ENCODE data around the gene VPS36. TPM values are rescaled to one million over a fixed set of nuclear protein-coding genes. Genes with fewer than 3 reads are reported as not detected.
"Not testable (repeated sequence)": the region's sequence is repeated elsewhere in the genome, so short reads cannot be mapped to it uniquely, and the experiment has no call there.

Gene VPS36
- total and polyA plus RNA-seq, 4 donors = 17.3 to 119 (median 30.1) TPM

- not testable (repeated sequence) for H3K27ac ChIP-seq (ENCODE audit: low read depth in 1 of 2, low read length in 1 of 2); H3K9me3 ChIP-seq (ENCODE audit: control insufficient read depth in 4 of 4, insufficient read depth in 3 of 4, low read length in 3 of 4); H3K27me3 ChIP-seq (ENCODE audit: control insufficient read depth in 3 of 3, insufficient read depth in 3 of 3, low read length in 2 of 3); DNase-seq; H3K9ac ChIP-seq (ENCODE audit: insufficient read depth in 1 of 2, low read length in 2 of 2); H3K4me3 ChIP-seq; ATAC-seq (ENCODE audit: insufficient read depth, low FRiP score); H3K36me3 ChIP-seq (ENCODE audit: control insufficient read depth in 4 of 4, insufficient read depth in 4 of 4, low read length in 4 of 4); H3K4me1 ChIP-seq (ENCODE audit: control insufficient read depth in 5 of 5, insufficient read depth in 5 of 5, low read length in 5 of 5)
- WGBS, 2 donors = 86 to 89% methylated on average over 6 of the region's 7 CpGs
These were observed 30.4 kb upstream of the VPS36 start for GRCh38 chr13:52480677-52481428.

GRCh38 chr13:52468487-52468886 is 18.1 kb upstream of the VPS36 start:
- peaks cover 0 to 38% (median 14%) of the 10 kb centered on the region in 4 donors for H3K36me3 ChIP-seq (ENCODE audit: control insufficient read depth in 4 of 4, insufficient read depth in 4 of 4, low read length in 4 of 4)
- not testable (repeated sequence) for DNase-seq; H3K9ac ChIP-seq (ENCODE audit: insufficient read depth in 1 of 2, low read length in 2 of 2); H3K4me3 ChIP-seq; H3K4me1 ChIP-seq (ENCODE audit: control insufficient read depth in 5 of 5, insufficient read depth in 5 of 5, low read length in 5 of 5); H3K27ac ChIP-seq (ENCODE audit: low read depth in 1 of 2, low read length in 1 of 2); H3K27me3 ChIP-seq (ENCODE audit: control insufficient read depth in 3 of 3, insufficient read depth in 3 of 3, low read length in 2 of 3); H3K9me3 ChIP-seq (ENCODE audit: control insufficient read depth in 4 of 4, insufficient read depth in 3 of 4, low read length in 3 of 4); ATAC-seq (ENCODE audit: insufficient read depth, low FRiP score)
- WGBS, 2 donors = 98% methylated on average over 2 of the region's 2 CpGs

GRCh38 chr13:52463526-52463925 is 13.1 kb upstream of the VPS36 start:
- no peaks in the 10 kb centered on the region for H3K9me3 ChIP-seq (ENCODE audit: control insufficient read depth in 4 of 4, insufficient read depth in 3 of 4, low read length in 3 of 4)
- ATAC-seq (ENCODE audit: insufficient read depth, low FRiP score) = no peak
- no peak for DNase-seq
- no peak overlapping the region for H3K27ac ChIP-seq (ENCODE audit: low read depth in 1 of 2, low read length in 1 of 2)
- no peak overlapping the region for H3K4me3 ChIP-seq
- H3K36me3 ChIP-seq (ENCODE audit: control insufficient read depth in 4 of 4, insufficient read depth in 4 of 4, low read length in 4 of 4) = peaks cover 4 to 40% (median 15%) of the 10 kb centered on the region in 4 donors
- no peaks in the 10 kb centered on the region for H3K4me1 ChIP-seq (ENCODE audit: control insufficient read depth in 5 of 5, insufficient read depth in 5 of 5, low read length in 5 of 5)
- H3K27me3 ChIP-seq (ENCODE audit: control insufficient read depth in 3 of 3, insufficient read depth in 3 of 3, low read length in 2 of 3) = no peaks in the 10 kb centered on the region
- TF ChIP-seq CTCF (IDR thresholded peaks at IDR 0.05; ENCODE audit: control extremely low read depth, extremely low read depth) = no peak
- H3K9ac ChIP-seq (ENCODE audit: insufficient read depth in 1 of 2, low read length in 2 of 2) = no peak overlapping the region
- 78 to 85% methylated on average over 4 of the region's 4 CpGs for WGBS, 2 donors

GRCh38 chr13:52461265-52461664 is 10.8 kb upstream of the VPS36 start:
- no peak for DNase-seq
- TF ChIP-seq CTCF (IDR thresholded peaks at IDR 0.05; ENCODE audit: control extremely low read depth, extremely low read depth) = no peak
- no peaks in the 10 kb centered on the region for H3K9me3 ChIP-seq (ENCODE audit: control insufficient read depth in 4 of 4, insufficient read depth in 3 of 4, low read length in 3 of 4)
- H3K9ac ChIP-seq (ENCODE audit: insufficient read depth in 1 of 2, low read length in 2 of 2) = no peak overlapping the region
- H3K27me3 ChIP-seq (ENCODE audit: control insufficient read depth in 3 of 3, insufficient read depth in 3 of 3, low read length in 2 of 3) = no peaks in the 10 kb centered on the region
- H3K4me1 ChIP-seq (ENCODE audit: control insufficient read depth in 5 of 5, insufficient read depth in 5 of 5, low read length in 5 of 5) = peaks cover 0 to 10% (median 0%) of the 10 kb centered on the region in 5 donors
- WGBS, 2 donors = 84 to 91% methylated on average over 3 of the region's 3 CpGs
- H3K36me3 ChIP-seq (ENCODE audit: control insufficient read depth in 4 of 4, insufficient read depth in 4 of 4, low read length in 4 of 4) = peaks cover 4 to 29% (median 12%) of the 10 kb centered on the region in 4 donors
- ATAC-seq (ENCODE audit: insufficient read depth, low FRiP score) = no peak
- no peak overlapping the region for H3K27ac ChIP-seq (ENCODE audit: low read depth in 1 of 2, low read length in 1 of 2)
- no peak overlapping the region for H3K4me3 ChIP-seq

Measured in lung (tissue), 12 donors.